Naive thymus-derived CD4-positive, alpha-beta T cell (primary cell): ENCODE results near the gene PANK4. TPM values are rescaled to one million over a fixed set of nuclear protein-coding genes. Genes with fewer than 3 reads are reported as not detected.

Experiments
- ATAC-seq: fragments of 150-1000 bp; cut with Tn5 transposase; 2 replicates; pipeline ENCODE4 v1.10.0; 2021; ENCODE audit warnings: mild to moderate bottlenecking, moderate library complexity
- CTCF ChIA-PET: fragments of 350-600 bp; sonication (Branson Sonifier 250); formaldehyde crosslinking; loops from one replicate; lab custom pipeline; 2021; ENCODE audit warnings: antibody characterized with exemption; lab: Charles Lee
- POLR2A ChIA-PET: fragments of 350-600 bp; sonication (Branson Sonifier 250); formaldehyde crosslinking; loops from one replicate; lab custom pipeline; 2021; ENCODE audit warnings: antibody characterized with exemption, inconsistent platforms; lab: Charles Lee
- DNase-seq, 9 donors: peaks; one replicate each; pipeline versions ENCODE4 v3.0.0 to v3.0.0-alpha.2; 2020 to 2022; ENCODE audit warnings: mixed read lengths in 1 of 9
- H3K27ac ChIP-seq: one replicate; pipeline ENCODE4 v1.7.0; 2013; ENCODE audit warnings: mild to moderate bottlenecking, low read depth, low read length, moderate library complexity
- H3K27me3 ChIP-seq, 2 donors: one replicate each; pipeline ENCODE4 v1.7.0; 2013; ENCODE audit warnings: low read length in 2 of 2, mild to moderate bottlenecking in 2 of 2, moderate library complexity in 2 of 2; ENCODE audit not compliant: control insufficient read depth in 2 of 2, insufficient read depth in 2 of 2
- H3K36me3 ChIP-seq, 3 experiments: 1 replicate in 2 of 3; 2 replicates in 1 of 3; pipeline ENCODE4 v1.7.0; 2013; ENCODE audit warnings: low read length in 3 of 3, mild to moderate bottlenecking in 3 of 3, moderate library complexity in 1 of 3; ENCODE audit not compliant: insufficient read depth in 3 of 3, control insufficient read depth in 2 of 3
- H3K4me1 ChIP-seq, 2 donors: one replicate each; pipeline ENCODE4 v1.7.0; 2013; ENCODE audit warnings: low read length in 2 of 2, mild to moderate bottlenecking in 2 of 2, moderate library complexity in 1 of 2; ENCODE audit not compliant: control insufficient read depth in 2 of 2, insufficient read depth in 2 of 2
- H3K4me3 ChIP-seq: 2 replicates; pipeline ENCODE4 v1.7.0; 2013; ENCODE audit warnings: mild to moderate bottlenecking, low read length
- H3K9me3 ChIP-seq, 3 experiments: 1 replicate in 2 of 3; 2 replicates in 1 of 3; pipeline ENCODE4 v1.7.0; 2013; ENCODE audit warnings: low read length in 3 of 3; ENCODE audit not compliant: control insufficient read depth in 2 of 3
- H3K27ac Mint-ChIP-seq, 9 donors: one replicate each; pipeline ENCODE4 v1.8.0; 2020 to 2022; ENCODE audit warnings: mixed read lengths in 9 of 9, mild to moderate bottlenecking in 8 of 9, moderate library complexity in 5 of 9, inconsistent platforms in 2 of 9
- H3K27me3 Mint-ChIP-seq, 5 donors: one replicate each; pipeline ENCODE4 v1.8.0; 2021 to 2022; ENCODE audit warnings: mixed read lengths in 5 of 5, mild to moderate bottlenecking in 1 of 5
- H3K36me3 Mint-ChIP-seq, 5 donors: one replicate each; pipeline ENCODE4 v1.8.0; 2020 to 2022; ENCODE audit warnings: mixed read lengths in 5 of 5, mild to moderate bottlenecking in 3 of 5, inconsistent platforms in 1 of 5
- H3K4me1 Mint-ChIP-seq, 7 donors: one replicate each; pipeline ENCODE4 v1.8.0; 2020 to 2022; ENCODE audit warnings: mixed read lengths in 7 of 7, mild to moderate bottlenecking in 3 of 7, inconsistent platforms in 1 of 7
- H3K4me3 Mint-ChIP-seq, 10 donors: one replicate each; pipeline ENCODE4 v1.8.0; 2020 to 2022; ENCODE audit warnings: mild to moderate bottlenecking in 10 of 10, mixed read lengths in 10 of 10, moderate library complexity in 6 of 10, inconsistent platforms in 2 of 10
- H3K9me3 Mint-ChIP-seq, 11 donors: one replicate each; pipeline ENCODE4 v1.8.0; 2020 to 2022; ENCODE audit warnings: mixed read lengths in 11 of 11, mild to moderate bottlenecking in 4 of 11, inconsistent platforms in 1 of 11, moderate library complexity in 1 of 11
- intact Hi-C, 2 donors: fragments of 100-400 bp; cut with micrococcal nuclease; formaldehyde crosslinking; loops; one replicate each; pipeline ENCODE4 v1.15.1; 2023
- polyA plus RNA-seq, 2 donors: library from polyadenylated mRNA; unstranded; fragments of 300-500 nt; fragmentation: Illumina TruSeq; gene quantifications; one replicate each; pipeline ENCODE4 v1.2.3, GENCODE V29; 2021
- total RNA-seq, 6 experiments: library from RNA in 5 of 6; stranded (reverse) in 5 of 6; gene quantifications; 1 replicate in 5 of 6; 2 replicates in 1 of 6; pipeline ENCODE4 v1.2.3 and lab custom pipeline; 2021 to 2026

Gene PANK4
- total and polyA plus RNA-seq, 7 experiments from 2014 or later, result 12.7 to 91.2 (median 64.4) TPM

GRCh38 chr1:2506007-2506860 is 20.2 kb downstream of the PANK4 start:
- Histone ChIP-seq H3K36me3 (peaks cover 0 to 41% (median 6%) of the 10 kb centered on the region in 3 experiments), H3K4me1 (no peaks in the 10 kb centered on the region), H3K4me3 (no peak overlapping the region), H3K27ac (no peak overlapping the region), H3K27me3 (no peaks in the 10 kb centered on the region), H3K9me3 (no peaks in the 10 kb centered on the region)
- intact Hi-C loops, result no loop called here
- H3K9me3 Mint-ChIP-seq, result peaks cover 0 to 2% (median 0%) of the 10 kb centered on the region in 11 donors
- H3K4me1 Mint-ChIP-seq, result peaks cover 0 to 4% (median 0%) of the 10 kb centered on the region in 7 donors
- no peak for DNase-seq
- H3K4me3 Mint-ChIP-seq, result no peak overlapping the region
- H3K27me3 Mint-ChIP-seq, result no peaks in the 10 kb centered on the region
- peaks cover 0 to 4% (median 2%) of the 10 kb centered on the region in 5 donors for H3K36me3 Mint-ChIP-seq
- POLR2A ChIA-PET, result interaction anchor here (1.4 kb wide), 1 partner anchor 18 kb away, joined by 3 read pairs; no protein-coding TSS in a partner anchor
- H3K27ac Mint-ChIP-seq, result no peak overlapping the region
- no peak for ATAC-seq
- CTCF ChIA-PET, result no interaction called here

GRCh38 chr1:2505461-2505994 is 20.9 kb downstream of the PANK4 start:
- intact Hi-C loops, result no loop called here
- ChIA-PET POLR2A (interaction anchor here (1.4 kb wide), 1 partner anchor 17 kb away, joined by 3 read pairs; no protein-coding TSS in a partner anchor), CTCF (no interaction called here)
- H3K4me3 Mint-ChIP-seq, result no peak overlapping the region
- H3K27me3 Mint-ChIP-seq, result no peaks in the 10 kb centered on the region
- Histone ChIP-seq H3K4me3 (no peak overlapping the region), H3K36me3 (peaks cover 0 to 33% (median 6%) of the 10 kb centered on the region in 3 experiments), H3K27me3 (no peaks in the 10 kb centered on the region), H3K27ac (no peak overlapping the region), H3K9me3 (no peaks in the 10 kb centered on the region), H3K4me1 (no peaks in the 10 kb centered on the region)
- peaks cover 0 to 4% (median under 1%) of the 10 kb centered on the region in 7 donors for H3K4me1 Mint-ChIP-seq
- peaks cover 0 to 4% (median 2%) of the 10 kb centered on the region in 5 donors for H3K36me3 Mint-ChIP-seq
- H3K27ac Mint-ChIP-seq, result peak overlapping the region in 2 of 9 donors; percentile 23 to 38
- DNase-seq (no peak), ATAC-seq (no peak)
- peaks cover 0 to 2% (median 0%) of the 10 kb centered on the region in 11 donors for H3K9me3 Mint-ChIP-seq

GRCh38 chr1:2504949-2505272 is 21.5 kb downstream of the PANK4 start:
- H3K27me3 Mint-ChIP-seq, result no peaks in the 10 kb centered on the region
- intact Hi-C loops, result no loop called here
- peaks cover 0 to 27% (median 6%) of the 10 kb centered on the region in 3 experiments for H3K36me3 ChIP-seq
- peaks cover 0 to 10% (median 6%) of the 10 kb centered on the region in 7 donors for H3K4me1 Mint-ChIP-seq
- CTCF ChIA-PET, result no interaction called here
- ATAC-seq (no peak), DNase-seq (no peak)
- H3K27ac Mint-ChIP-seq, result no peak overlapping the region
- no peak overlapping the region for H3K4me3 Mint-ChIP-seq
- peaks cover 0 to 2% (median 0%) of the 10 kb centered on the region in 11 donors for H3K9me3 Mint-ChIP-seq
- no peak overlapping the region for H3K4me3 ChIP-seq
- peaks cover 0 to 4% (median 2%) of the 10 kb centered on the region in 5 donors for H3K36me3 Mint-ChIP-seq
- peaks cover 5 to 6% of the 10 kb centered on the region in 2 donors for H3K4me1 ChIP-seq
- POLR2A ChIA-PET, result no interaction called here
- H3K9me3 ChIP-seq, result no peaks in the 10 kb centered on the region
- H3K27me3 ChIP-seq, result no peaks in the 10 kb centered on the region
- H3K27ac ChIP-seq, result no peak overlapping the region

GRCh38 chr1:2504225-2504948 is 22.0 kb downstream of the PANK4 start:
- Histone ChIP-seq H3K4me3 (no peak overlapping the region), H3K4me1 (peaks cover 10 to 11% of the 10 kb centered on the region in 2 donors), H3K27me3 (no peaks in the 10 kb centered on the region), H3K36me3 (peaks cover 0 to 22% (median 1%) of the 10 kb centered on the region in 3 experiments), H3K27ac (no peak overlapping the region), H3K9me3 (no peaks in the 10 kb centered on the region)
- DNase-seq, result no peak
- Mint-ChIP-seq H3K4me1 (peaks cover 0 to 13% (median 9%) of the 10 kb centered on the region in 7 donors), H3K27ac (no peak overlapping the region), H3K9me3 (peaks cover 0 to 2% (median 0%) of the 10 kb centered on the region in 11 donors), H3K36me3 (peaks cover 0 to 4% (median 2%) of the 10 kb centered on the region in 5 donors), H3K27me3 (no peaks in the 10 kb centered on the region), H3K4me3 (no peak overlapping the region)
- intact Hi-C loops, result no loop called here
- ATAC-seq, result no peak
- CTCF ChIA-PET, result no interaction called here
- POLR2A ChIA-PET, result interaction anchor here (1.3 kb wide), 1 partner anchor 10 kb away, joined by 5 read pairs; no protein-coding TSS in a partner anchor

- Histone ChIP-seq H3K4me1 (peaks cover 13 to 15% of the 10 kb centered on the region in 2 donors), H3K27me3 (no peaks in the 10 kb centered on the region), H3K9me3 (no peaks in the 10 kb centered on the region), H3K36me3 (peaks cover 0 to 15% (median 0%) of the 10 kb centered on the region in 3 experiments), H3K4me3 (no peak overlapping the region), H3K27ac (no peak overlapping the region)
- H3K36me3 Mint-ChIP-seq, result peaks cover 0 to 4% (median 2%) of the 10 kb centered on the region in 5 donors
- no peaks in the 10 kb centered on the region for H3K27me3 Mint-ChIP-seq
- H3K9me3 Mint-ChIP-seq, result peaks cover 0 to 2% (median 0%) of the 10 kb centered on the region in 11 donors
- ChIA-PET POLR2A (interaction anchor here (1.3 kb wide), 1 partner anchor 10 kb away, joined by 5 read pairs; no protein-coding TSS in a partner anchor), CTCF (no interaction called here)
- intact Hi-C loops, result no loop called here
- peaks cover 0 to 15% (median 9%) of the 10 kb centered on the region in 7 donors for H3K4me1 Mint-ChIP-seq
- DNase-seq, result no peak
- ATAC-seq, result no peak
- H3K4me3 Mint-ChIP-seq, result no peak overlapping the region
- H3K27ac Mint-ChIP-seq, result no peak overlapping the region
Measured at GRCh38 chr1:2503554-2504224, 22.7 kb downstream of the PANK4 start.
